GM12878 (cell line): ENCODE measurements around the gene DOCK2. TPM values are rescaled to one million over a fixed set of nuclear protein-coding genes. Genes with fewer than 3 reads are reported as not detected.

Experiments
- ATAC-seq: fragments of 200-7000 bp; cut with Tn5 transposase; 3 replicates; pipeline ENCODE4 v1.9.1; 2020; ENCODE audit warnings: mild to moderate bottlenecking, moderate library complexity
- BruUV-seq: library from RNA; stranded (reverse); fragments of 400-500 nt; replicated peaks from 2 replicates; lab custom pipeline; 2021; lab: Mats Ljungman, UMichigan
- CTCF ChIA-PET: fragments of 300-600 bp; sonication (Branson Sonifier 250); formaldehyde crosslinking; extraction: SDS; loops from one replicate; lab custom pipeline; 2021; ENCODE audit warnings: inconsistent platforms; lab: Yijun Ruan, JAX
- POLR2A ChIA-PET: fragments of 350-600 bp; formaldehyde crosslinking; extraction: SDS; loops from one replicate; lab custom pipeline; 2021; ENCODE audit warnings: inconsistent platforms; lab: Charles Lee
- RAD21 ChIA-PET: fragments of 300-600 bp; sonication (Branson Sonifier 250); formaldehyde crosslinking; loops from one replicate; lab custom pipeline; 2023; ENCODE audit warnings: antibody characterized with exemption; ENCODE audit not compliant: unreplicated experiment; lab: Charles Lee
- SMC1A ChIA-PET: fragments of 300-600 bp; sonication (Branson Sonifier 250); formaldehyde crosslinking; loops from one replicate; lab custom pipeline; 2023; ENCODE audit not compliant: unreplicated experiment, uncharacterized antibody; lab: Charles Lee
- DNase-seq: peaks from one replicate; pipeline ENCODE4 v3.0.0-alpha.2; 2011; ENCODE audit warnings: low read depth, low spot score
- FAIRE-seq: peaks from 3 replicates; lab custom pipeline; 2011; peaks lifted over from hg19 to GRCh38; lab: Jason Lieb, UNC
- H2AFZ ChIP-seq: 2 replicates; pipeline ENCODE4 v1.6.0; 2011; ENCODE audit warnings: low read depth, low read length, control low read depth; ENCODE audit not compliant: control insufficient read depth
- H3K27ac ChIP-seq: 2 replicates; pipeline ENCODE4 v1.5.1; 2011; ENCODE audit warnings: control low read depth; ENCODE audit not compliant: control insufficient read depth, insufficient read depth
- H3K27me3 ChIP-seq, 2 experiments: replicated peaks in 1 of 2; 2 replicates each; pipeline versions ENCODE4 v1.6.0 to v1.6.1; 2011; ENCODE audit warnings: low read length in 1 of 2; ENCODE audit not compliant: control insufficient read depth in 2 of 2, insufficient read depth in 2 of 2
- H3K36me3 ChIP-seq, 2 experiments: 2 replicates each; pipeline ENCODE4 v1.5.1; 2011; ENCODE audit warnings: low read length in 1 of 2; ENCODE audit not compliant: control insufficient read depth in 2 of 2, insufficient read depth in 2 of 2
- H3K4me1 ChIP-seq: 2 replicates; pipeline ENCODE4 v1.6.1; 2011; ENCODE audit warnings: mild to moderate bottlenecking, low read length, moderate library complexity, mixed read lengths; ENCODE audit not compliant: control insufficient read depth, insufficient read depth
- H3K4me2 ChIP-seq: 2 replicates; pipeline ENCODE4 v1.6.0; 2011; ENCODE audit warnings: control low read depth; ENCODE audit not compliant: control insufficient read depth, insufficient read depth
- H3K4me3 ChIP-seq: fragments of 200-600 bp; sonication (generic); 2 replicates; pipeline ENCODE4 v1.5.1; 2016
- H3K79me2 ChIP-seq: 2 replicates; pipeline ENCODE4 v1.6.0; 2011; ENCODE audit warnings: low read length; ENCODE audit not compliant: control insufficient read depth, insufficient read depth
- H3K9ac ChIP-seq: 2 replicates; pipeline ENCODE4 v1.8.0; 2011; ENCODE audit warnings: low read length, control low read depth, mixed read lengths; ENCODE audit not compliant: control insufficient read depth, insufficient read depth
- H3K9me3 ChIP-seq: replicated peaks from 3 replicates; pipeline ENCODE4 v1.5.1; 2011; ENCODE audit warnings: mild to moderate bottlenecking, low read length; ENCODE audit not compliant: control insufficient read depth, insufficient read depth
- H4K20me1 ChIP-seq: 2 replicates; pipeline ENCODE4 v1.6.0; 2011; ENCODE audit not compliant: control insufficient read depth, insufficient read depth
- CBX5 ChIP-seq: sonication (generic); IDR thresholded peaks from 2 replicates; pipeline ENCODE4 v1.6.1; 2016; ENCODE audit warnings: low read depth, moderate library complexity, mild to moderate bottlenecking, inconsistent platforms
- CTCF ChIP-seq, 3 experiments: IDR thresholded peaks in 2 of 3; conservative IDR thresholded peaks in 1 of 3; 2 replicates each; pipeline ENCODE4 v1.5.1; 2011; ENCODE audit warnings: low read depth in 3 of 3, low read length in 3 of 3, mild to moderate bottlenecking in 3 of 3, control low read depth in 2 of 3, moderate library complexity in 2 of 3, inconsistent platforms in 1 of 3, mixed read lengths in 1 of 3; ENCODE audit not compliant: control insufficient read depth in 2 of 3, insufficient read depth in 1 of 3; ENCODE audit errors: extremely low read depth in 1 of 3
- GABPA ChIP-seq: IDR thresholded peaks from 2 replicates; pipeline ENCODE4 v1.6.1; 2014; ENCODE audit warnings: antibody characterized with exemption, low read depth, mild to moderate bottlenecking, inconsistent platforms
- IKZF2 ChIP-seq, 2 experiments: fragments of 450-650 bp; IDR thresholded peaks; 2 replicates each; pipeline ENCODE4 v1.6.1; 2017; ENCODE audit warnings: mild to moderate bottlenecking in 2 of 2, moderate library complexity in 2 of 2
- MYB ChIP-seq: fragments of 150-350 bp; IDR thresholded peaks from 2 replicates; pipeline ENCODE4 v1.6.1; 2014; ENCODE audit warnings: mild to moderate bottlenecking, low read depth, low read length, borderline replicate concordance
- NFXL1 ChIP-seq: fragments of 450-650 bp; IDR thresholded peaks from 2 replicates; pipeline ENCODE4 v1.6.1; 2017; ENCODE audit warnings: antibody characterized with exemption, mild to moderate bottlenecking, borderline replicate concordance
- SP1 ChIP-seq: IDR thresholded peaks from one replicate; pipeline ENCODE4 v1.6.1; 2011; ENCODE audit warnings: low read depth, low read length
- SRF ChIP-seq, 2 experiments: IDR thresholded peaks; 2 replicates each; pipeline ENCODE4 v1.6.1; 2011; ENCODE audit warnings: low read depth in 2 of 2, low read length in 2 of 2, mild to moderate bottlenecking in 1 of 2, moderate library complexity in 1 of 2
- YY1 ChIP-seq: IDR thresholded peaks from 2 replicates; pipeline ENCODE4 v1.6.1; 2011; ENCODE audit warnings: low read depth, mild to moderate bottlenecking, low read length
- WGBS: methylation state at CpG from one replicate; pipeline ENCODE4 v1.1.6; 2016; ENCODE audit warnings: low lambda C conversion rate; ENCODE audit not compliant: insufficient replicate concordance, insufficient coverage; ENCODE audit errors: missing lambda C conversion rate; 5-methylcytosine and 5-hydroxymethylcytosine counted together
- in situ Hi-C: fragments of 300-500 bp; cut with MboI; formaldehyde crosslinking; loops from 9 replicates; pipeline ENCODE4 v1.14.3; 2018; ENCODE audit warnings: mixed read lengths
- intact Hi-C: fragments of 100-400 bp; cut with micrococcal nuclease; formaldehyde crosslinking; loops from one replicate; pipeline ENCODE4 v1.14.2; 2022; ENCODE audit not compliant: unreplicated experiment
- polyA plus RNA-seq, 11 experiments: library from polyadenylated mRNA; depleted of rRNA in 4 of 11; unstranded in 6 of 11; stranded (reverse) in 5 of 11; fragments of >200 nt; fragmentation: Nextera tagmentation in 4 of 11; fragmentation: Illumina TruSeq in 1 of 11; extraction: Ambion mirVana in 4 of 11; extraction: Trizol in 1 of 11; gene quantifications; 1 replicate in 1 of 11; 2 replicates in 10 of 11; pipeline versions ENCODE4 v1.2.1 to v1.2.3, GENCODE V29; 2011 to 2016; ENCODE audit warnings: inconsistent platforms in 2 of 11, missing spikeins in 2 of 11, low read depth in 1 of 11
- total RNA-seq, 4 experiments: library from RNA; depleted of rRNA in 3 of 4; stranded (reverse); fragments of >200 nt in 3 of 4; fragmentation: Illumina TruSeq in 1 of 4; extraction: Trizol in 1 of 4; gene quantifications; 2 replicates each; pipeline versions ENCODE4 v1.2.1 to v1.2.3, GENCODE V29; 2013 to 2021

Gene DOCK2
- total and polyA plus RNA-seq, 10 of the 15 experiments (the other 5 are each of a cell fraction or from before 2014, with no cell fraction given), result 34.2 to 192 (median 118) TPM

- Histone ChIP-seq H3K4me3 (no peak overlapping the region), H3K27ac (no peak overlapping the region), H3K27me3 (no peaks in the 10 kb centered on the region), H2AFZ (no peak overlapping the region), H4K20me1 (no peaks in the 10 kb centered on the region), H3K79me2 (no peaks in the 10 kb centered on the region; the same call in 1 of the 2 replicates), H3K4me2 (no peak overlapping the region), H3K9ac (no peak overlapping the region), H3K4me1 (no peaks in the 10 kb centered on the region), H3K36me3 (no peaks in the 10 kb centered on the region; a peak in 2 of 4 replicates), H3K9me3 (no peaks in the 10 kb centered on the region)
- no peak for TF ChIP-seq SRF (IDR thresholded peaks at IDR 0.05; ENCODE audit: low read depth in 2 of 2, low read length in 2 of 2)
- no peak for TF ChIP-seq YY1
- TF ChIP-seq CBX5, result no peak
- no peak for TF ChIP-seq GABPA
- no peak for TF ChIP-seq CTCF (IDR thresholded peaks at IDR 0.05 in 2 of 3, conservative IDR thresholded peaks at IDR 0.05 in 1 of 3; ENCODE audit: control insufficient read depth in 2 of 3, extremely low read depth in 1 of 3, insufficient read depth in 1 of 3, low read depth in 3 of 3, low read length in 3 of 3)
- no peak for TF ChIP-seq NFXL1
- TF ChIP-seq IKZF2 (IDR thresholded peaks at IDR 0.05), result no peak
- TF ChIP-seq SP1, result no peak
- TF ChIP-seq MYB, result no peak
- SMC1A ChIA-PET, result interaction anchor here (0.8 to 2.1 kb wide), 2 partner anchors 9 to 12 kb away, joined by 3 to 9 read pairs; no protein-coding TSS in a partner anchor
- WGBS, result 100% methylated on average over 2 of the region's 2 CpGs
- no TSS peak for BruUV-seq
- no peak for DNase-seq
- RAD21 ChIA-PET, result interaction anchor here (1.5 kb wide), 1 partner anchor 63 kb away, joined by 4 read pairs; the partner anchor contains the start of gene INSYN2B
- CTCF ChIA-PET, result interaction anchor here (0.7 kb wide), 1 partner anchor 12 kb away, joined by 3 read pairs; no protein-coding TSS in a partner anchor
- no peak for ATAC-seq
- in situ Hi-C loops, result no loop called here
- POLR2A ChIA-PET, result interaction anchor here (1.3 kb wide), 1 partner anchor 18 kb away, joined by 3 read pairs; no protein-coding TSS in a partner anchor
- intact Hi-C loops, result no loop called here
- FAIRE-seq, result no peak
Measured at GRCh38 chr5:169917500-169917899, 280.4 kb downstream of the DOCK2 start.
